ENCODE data around the gene SGMS2.

DNA sequence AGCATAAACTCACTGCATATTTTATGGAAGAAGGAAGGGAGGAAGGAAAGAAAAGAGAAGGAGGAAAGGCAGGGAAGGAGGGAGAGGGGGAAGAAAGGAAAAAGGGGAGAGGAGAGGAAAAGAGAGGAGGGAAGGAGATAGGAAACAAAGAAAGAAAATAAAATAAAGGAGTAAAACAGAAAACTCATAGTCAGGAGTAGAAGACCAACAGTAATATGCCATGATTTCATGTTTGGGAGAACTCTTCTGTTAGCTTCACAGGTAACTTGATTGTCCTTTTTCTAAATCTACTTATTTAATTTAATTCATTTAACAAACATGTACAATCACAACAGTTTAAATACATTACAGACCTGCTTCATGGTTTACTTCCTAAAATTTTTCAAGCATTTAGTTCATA is 46.8 kb upstream of the SGMS2 start:
- TF ChIP-seq CTCF (IDR thresholded peaks at IDR 0.05) (no peak), POLR2AphosphoS5 (IDR thresholded peaks at IDR 0.05) (no peak)
